HG02973 (cell line): ENCODE data around the gene CCHCR1.

Experiments used
- ATAC-seq: cut with Tn5 transposase; IDR thresholded peaks from one replicate; pipeline ENCODE4 v1.9.1; 2021; ENCODE audit warnings: moderate library complexity; ENCODE audit not compliant: unreplicated experiment

The CCHCR1 gene

GRCh38 chr6:31130751-31131150 is 26.9 kb downstream of the CCHCR1 start:
- ATAC-seq = no peak

GRCh38 chr6:31129130-31129529 is 28.5 kb downstream of the CCHCR1 start:
- no peak for ATAC-seq

DNA sequence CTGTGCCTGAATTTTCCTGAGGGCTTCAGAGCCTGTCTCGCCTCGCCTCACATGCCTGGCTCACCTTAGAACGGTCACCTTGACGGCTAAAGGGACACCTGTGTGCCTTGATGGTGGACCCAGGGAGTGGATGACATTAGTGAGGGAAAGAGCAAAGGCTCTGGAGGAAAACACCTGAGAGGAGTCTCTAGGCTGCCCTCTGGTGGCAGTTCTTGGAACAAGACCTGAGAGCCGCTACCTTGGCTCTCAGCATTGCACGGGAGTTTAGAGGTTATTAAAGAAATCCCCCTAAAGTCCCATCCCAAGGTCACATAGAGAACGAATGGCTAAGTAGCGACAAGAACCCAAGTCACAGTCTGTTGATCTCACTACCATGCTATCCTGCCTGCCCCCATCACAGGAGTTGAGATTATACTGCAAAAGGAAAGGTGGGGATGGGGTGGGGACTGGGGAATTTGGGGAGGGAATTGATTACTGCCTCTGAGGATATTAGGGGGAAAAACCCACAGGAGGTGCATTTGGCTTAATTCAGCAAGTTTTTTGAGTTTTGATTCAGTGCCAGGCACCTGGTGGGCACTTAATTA is 29.4 kb downstream of the CCHCR1 start:
- no peak for ATAC-seq

- no peak for ATAC-seq
Observed at GRCh38 chr6:31126396-31127175, 31.0 kb downstream of the CCHCR1 start.

DNA sequence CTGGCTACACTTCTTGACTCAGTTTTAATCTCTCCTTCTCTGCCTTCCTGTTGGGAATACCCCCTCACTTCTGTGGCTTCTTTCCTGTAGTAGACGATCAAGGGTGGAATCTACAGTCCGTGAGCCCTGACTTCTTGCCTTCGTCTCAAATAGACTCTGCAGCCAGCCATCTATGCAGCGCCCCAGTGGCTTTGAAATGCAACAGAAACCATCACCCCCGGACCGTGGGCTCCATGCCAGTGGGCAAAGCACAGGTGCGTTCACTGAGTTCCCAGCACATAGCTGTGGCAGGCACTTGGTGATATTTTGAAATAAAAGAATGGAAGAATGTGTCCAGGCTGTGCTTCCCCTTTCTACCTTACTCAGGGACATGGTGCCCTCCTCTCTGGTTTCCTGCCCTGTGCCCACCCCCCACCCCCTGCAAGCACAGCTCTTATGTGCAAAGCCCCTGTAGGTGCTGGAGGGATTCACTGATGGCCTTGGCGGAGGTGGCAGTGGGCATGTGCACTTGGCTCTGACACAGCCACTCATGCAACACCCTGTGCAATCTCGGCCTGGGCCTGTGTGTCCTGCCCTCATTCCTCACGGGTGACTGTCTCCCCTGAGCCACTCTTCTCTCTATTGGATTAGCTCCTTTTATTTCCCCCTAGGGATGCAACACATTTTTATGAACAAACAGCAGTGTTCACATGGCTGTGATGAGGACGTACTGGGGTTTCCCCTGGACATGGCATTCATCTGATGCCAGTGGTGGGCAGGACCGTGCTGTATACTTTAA is 31.8 kb downstream of the CCHCR1 start:
- ATAC-seq = no peak

GRCh38 chr6:31125162-31125561 is 32.4 kb downstream of the CCHCR1 start:
- no peak for ATAC-seq

GRCh38 chr6:31122791-31123706 is 34.6 kb downstream of the CCHCR1 start:
- no peak for ATAC-seq

DNA sequence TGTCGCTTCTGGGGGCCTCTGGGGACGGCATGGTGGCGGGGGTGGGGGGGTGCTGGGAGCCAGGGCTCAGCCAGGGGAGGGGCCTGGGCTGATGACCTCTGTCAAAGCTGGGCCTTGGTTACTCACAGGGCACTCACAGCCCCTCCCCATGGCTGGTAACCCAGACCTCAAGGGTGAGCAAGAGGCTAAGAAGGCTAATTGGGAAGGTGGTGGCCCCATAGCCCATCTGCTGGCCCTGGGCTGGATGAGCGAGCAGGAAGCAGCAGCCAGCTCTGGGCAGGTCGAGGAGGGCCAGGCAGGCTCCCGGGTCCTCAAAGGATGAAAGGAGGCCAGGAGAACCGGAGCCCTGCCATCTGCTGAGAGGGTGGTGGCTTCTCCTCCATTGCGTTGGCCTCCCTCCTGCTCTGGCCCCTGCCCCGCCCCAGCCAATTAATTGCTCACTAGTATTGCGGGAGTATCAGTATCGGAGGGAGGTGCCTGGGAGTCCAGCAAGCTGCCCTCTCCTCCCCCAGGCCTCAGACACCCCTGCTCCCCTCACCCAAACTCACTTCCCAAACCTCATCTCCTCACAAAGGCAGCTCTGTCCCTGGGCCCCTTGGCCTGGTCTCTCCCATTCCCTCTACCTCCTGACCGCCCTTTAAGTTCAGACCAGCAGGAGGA is 36.3 kb downstream of the CCHCR1 start:
- no peak for ATAC-seq

GRCh38 chr6:31120151-31120915 is 37.3 kb downstream of the CCHCR1 start, which contains the start of gene CDSN:
CDSN (minus strand) TSS chr6:31120446; CDS start chr6:31120419, 27 bp downstream.
- ATAC-seq = no peak

DNA sequence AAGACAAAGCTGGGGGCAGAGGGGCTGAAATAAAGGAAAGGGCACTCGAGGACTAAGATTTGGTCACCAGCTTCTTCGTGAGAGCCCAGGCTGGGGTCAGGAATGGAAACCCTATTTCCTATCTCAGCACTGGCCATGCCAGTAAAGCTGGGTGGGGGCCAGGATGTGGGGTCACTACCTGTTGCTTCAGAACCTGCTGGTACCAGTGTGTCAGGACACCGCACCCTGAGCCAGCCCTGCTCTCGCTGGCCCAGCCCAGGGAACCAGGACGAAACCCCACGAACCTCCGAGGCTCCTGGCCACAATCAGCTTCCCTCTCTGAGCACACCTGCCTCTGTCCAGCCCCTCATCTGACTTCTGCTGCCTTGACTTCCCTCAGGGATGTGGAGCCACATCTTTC is 39.4 kb downstream of the CCHCR1 start:
- ATAC-seq = no peak

- ATAC-seq = no peak
Observed at GRCh38 chr6:31116661-31117385, 40.8 kb downstream of the CCHCR1 start.

GRCh38 chr6:31115941-31116560 is 41.6 kb downstream of the CCHCR1 start:
- ATAC-seq = no peak

- no peak for ATAC-seq
Observed at GRCh38 chr6:31114970-31115849, 42.4 kb downstream of the CCHCR1 start.

GRCh38 chr6:31114541-31114878 is 43.1 kb downstream of the CCHCR1 start, which contains the start of gene PSORS1C1:
PSORS1C1 (plus strand) TSS chr6:31114800; CDS start chr6:31129633, 14,833 bp downstream.
- ATAC-seq = no peak

DNA sequence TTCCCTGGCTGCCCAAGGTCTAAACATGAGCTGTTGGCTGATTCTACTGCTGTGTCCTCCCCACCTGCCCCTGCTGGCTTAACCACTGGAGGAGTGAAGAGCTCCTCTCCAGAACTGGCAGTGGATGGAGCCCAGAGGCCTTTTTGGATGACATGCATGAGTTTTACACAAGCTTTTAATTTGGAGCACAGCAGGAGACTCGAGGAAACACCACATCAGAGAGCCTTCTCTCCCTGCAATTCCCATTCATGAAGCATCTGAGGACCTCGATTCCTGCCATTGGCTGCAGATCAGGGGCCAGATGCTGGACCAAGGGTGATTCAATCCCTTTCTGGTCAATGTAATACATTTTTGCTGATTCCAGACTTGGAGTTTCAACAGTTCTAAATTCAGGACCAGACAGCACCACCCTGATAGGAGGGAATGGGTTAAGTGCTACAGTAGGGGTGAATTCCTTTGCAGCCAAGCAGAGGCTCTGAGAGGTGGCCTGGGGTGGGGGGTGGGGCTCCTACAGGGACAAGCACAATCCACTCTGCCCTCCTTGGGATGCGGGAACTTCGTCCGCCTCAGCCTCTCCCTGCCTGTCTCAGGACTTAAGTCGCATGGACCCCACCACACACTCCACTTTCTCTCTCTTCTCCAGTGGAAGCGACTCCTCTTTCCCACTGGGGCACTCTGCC is 43.6 kb downstream of the CCHCR1 start:
- ATAC-seq = no peak

GRCh38 chr6:31112478-31112877 is 45.1 kb downstream of the CCHCR1 start, which contains the start of gene C6orf15:
C6orf15 (minus strand) TSS chr6:31112575; CDS start chr6:31112555, 20 bp downstream.
- no peak for ATAC-seq

DNA sequence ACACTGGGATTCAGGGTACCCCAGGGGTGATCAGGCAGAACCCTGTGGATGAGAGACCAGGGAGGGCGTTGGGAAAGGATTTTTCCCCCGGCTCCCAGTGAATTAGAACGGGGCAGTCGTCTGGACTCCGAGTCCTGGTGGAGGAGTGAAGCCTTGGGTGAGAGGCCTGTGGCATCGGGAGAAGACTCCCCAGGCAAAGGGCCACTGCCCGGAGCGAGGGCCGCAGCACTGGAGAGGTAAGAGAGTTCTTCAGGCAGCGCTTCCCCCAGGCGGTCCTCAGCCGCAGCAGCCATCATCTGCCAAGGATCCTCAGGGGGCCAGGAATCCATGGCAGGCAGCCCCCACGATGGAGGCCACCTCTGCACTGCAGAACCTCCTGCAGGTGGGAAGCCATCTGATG is 45.9 kb downstream of the CCHCR1 start:
- ATAC-seq = no peak
